Heart right ventricle (tissue), 16 donors: ENCODE data around the gene RAB10. TPM values are rescaled to one million over a fixed set of nuclear protein-coding genes. Genes with fewer than 3 reads are reported as not detected.

ENCODE experiments used
- ATAC-seq, 8 donors: fragments of 200-7000 bp; cut with Tn5 transposase; one replicate each; pipeline ENCODE4 v1.9.1; 2020; ENCODE audit warnings: mild to moderate bottlenecking in 8 of 8, moderate library complexity in 8 of 8, moderate number of reproducible peaks in 1 of 8
- DNase-seq, 2 donors: peaks; one replicate each; pipeline ENCODE4 v3.0.0-alpha.2; 2020
- H3K27ac ChIP-seq, 10 donors: fragments of 200-600 bp; sonication (generic) in 2 of 10; one replicate each; pipeline versions ENCODE4 v1.5.0 to v1.8.0; 2020 to 2022; ENCODE audit warnings: mild to moderate bottlenecking in 3 of 10
- H3K27me3 ChIP-seq, 7 donors: fragments of 200-600 bp; one replicate each; pipeline ENCODE4 v1.8.0; 2021 to 2022; ENCODE audit warnings: mild to moderate bottlenecking in 2 of 7
- H3K36me3 ChIP-seq, 9 donors: fragments of 200-600 bp; sonication (generic) in 1 of 9; one replicate each; pipeline versions ENCODE4 v1.5.0 to v1.8.0; 2020 to 2022; ENCODE audit warnings: mild to moderate bottlenecking in 2 of 9
- H3K4me1 ChIP-seq, 9 donors: fragments of 200-600 bp; sonication (generic) in 1 of 9; one replicate each; pipeline versions ENCODE4 v1.5.0 to v1.8.0; 2020 to 2022; ENCODE audit warnings: mild to moderate bottlenecking in 4 of 9
- H3K4me3 ChIP-seq, 10 donors: fragments of 200-600 bp; sonication (generic) in 2 of 10; one replicate each; pipeline versions ENCODE4 v1.5.0 to v1.8.0; 2020 to 2022; ENCODE audit warnings: mild to moderate bottlenecking in 7 of 10, moderate library complexity in 2 of 10
- H3K9me3 ChIP-seq, 11 donors: fragments of 200-600 bp in 10 of 11; sonication (generic) in 2 of 11; one replicate each; pipeline versions ENCODE4 v1.5.0 to v1.8.0; 2013 to 2022; ENCODE audit warnings: mild to moderate bottlenecking in 2 of 11, control low read depth in 1 of 11, moderate library complexity in 1 of 11
- CTCF ChIP-seq, 9 donors: fragments of 200-600 bp; sonication (generic) in 2 of 9; IDR thresholded peaks; one replicate each; pipeline versions ENCODE4 v1.5.0 to v1.8.0; 2021 to 2022; ENCODE audit warnings: antibody characterized with exemption in 9 of 9, mild to moderate bottlenecking in 5 of 9, moderate library complexity in 1 of 9
- WGBS, 2 donors: extraction: QIAGEN DNeasy Blood & Tissue Kit; methylation state at CpG; one replicate each; pipeline ENCODE4 v1.1.7; 2013; ENCODE audit warnings: inconsistent platforms in 1 of 2; 5-methylcytosine and 5-hydroxymethylcytosine counted together
- intact Hi-C, 10 donors: fragments of 100-400 bp; cut with DNase I; formaldehyde crosslinking; loops; one replicate each; pipeline versions ENCODE4 v1.11.1 to v1.14.2; 2022
- polyA plus RNA-seq, 2 donors: library from polyadenylated mRNA; stranded (reverse); fragments of 200-250 nt; gene quantifications; one replicate each; pipeline ENCODE4 v1.2.3, GENCODE V29; 2013
- total RNA-seq, 10 donors: library from RNA; stranded (reverse); fragmentation: NEBNext Ultra II Directional in 3 of 10; extraction: Animal tissue kit (Norgen Biotek cat#: 25700) in 3 of 10; gene quantifications; one replicate each; pipeline versions ENCODE4 v1.2.1 to v1.2.4, GENCODE V29; 2021 to 2023
- donor health status: Arrhythmogenic right ventricular cardiomyopathy.
- donor health status: ischemic (EF 13 %, LVEDD 7.1; RV severe dilation, severe dysfunction).
- donor health status: healthy with polysubstance abuse.
- donor health status: DM: no; HTN: yes; CAD: no.
- donor health status: DM: no; HTN: no; CAD: no.
- donor health status: ischemic (EF 25% LVEDD 6.9; RV normal size, moderate dysfunction).
- donor health status: ischemic (EF 25% LVEDD 5.7; RV mildly dilated, moderate dysfunction).
- donor health status: healthy.
- donor health status: DM: yes; HTN: yes; CAD: no.
- donor health status: Ischemic cardiomyopathy.
- donor health status: ischemic (EF 35%, LVEDD 5.7; RV mildly dilated, moderate dysfunction).
- donor health status: nonischemic (EF 11% LVEDD 7.7; RV severe dilation, severe dysfunction).
- donor health status: DM: yes; HTN: yes; CAD: no.
- donor health status: PGD.
- donor health status: ischemic (EF 29% LVEDD 5.4; RV normal size, mild dysfunction).
- donor health status: nonischemic (EF 23%, LVEDD 6.1; RV moderate dilation, normal function).

The RAB10 gene
- total and polyA plus RNA-seq, 12 donors, result 32.2 to 110 (median 94.2) TPM

GRCh38 chr2:26061539-26061938, 27.7 kb downstream of the RAB10 start:
- Histone ChIP-seq H3K36me3 (peaks cover 0 to 36% (median 3%) of the 10 kb centered on the region in 9 donors), H3K4me3 (no peak overlapping the region), H3K4me1 (peaks cover 0 to 47% (median 14%) of the 10 kb centered on the region in 9 donors), H3K27me3 (no peaks in the 10 kb centered on the region), H3K27ac (no peak overlapping the region), H3K9me3 (no peaks in the 10 kb centered on the region)
- intact Hi-C loops, result no loop called here
- ATAC-seq, result no peak
- no peak for TF ChIP-seq CTCF (IDR thresholded peaks at IDR 0.05)
- no peak for DNase-seq
- WGBS, 2 donors, result 80 to 82% methylated on average over 7 of the region's 7 CpGs

GRCh38 chr2:26064846-26065245, 31.0 kb downstream of the RAB10 start:
- no peak for TF ChIP-seq CTCF (IDR thresholded peaks at IDR 0.05)
- Histone ChIP-seq H3K4me3 (no peak overlapping the region), H3K4me1 (peaks cover 0 to 56% (median 16%) of the 10 kb centered on the region in 9 donors), H3K9me3 (no peaks in the 10 kb centered on the region), H3K36me3 (peaks cover 0 to 39% (median 3%) of the 10 kb centered on the region in 9 donors), H3K27me3 (no peaks in the 10 kb centered on the region), H3K27ac (no peak overlapping the region)
- no peak for ATAC-seq
- intact Hi-C loops, result no loop called here
- WGBS, 2 donors, result 97% methylated on average over 4 of the region's 4 CpGs
- DNase-seq, result no peak

- Histone ChIP-seq H3K27me3 (no peaks in the 10 kb centered on the region), H3K4me1 (peaks cover 0 to 81% (median 24%) of the 10 kb centered on the region in 9 donors), H3K4me3 (no peak overlapping the region), H3K9me3 (no peaks in the 10 kb centered on the region), H3K36me3 (peaks cover 0 to 19% (median 0%) of the 10 kb centered on the region in 9 donors), H3K27ac (peak overlapping the region in 1 of 10 donors; percentile 69)
- 91% methylated on average over 1 of the region's 1 CpG for WGBS, 2 donors
- intact Hi-C loops, result no loop called here
- DNase-seq (no peak), ATAC-seq (no peak)
- no peak for TF ChIP-seq CTCF (IDR thresholded peaks at IDR 0.05)
These were observed 33.5 kb downstream of the RAB10 start for GRCh38 chr2:26067186-26067974.

- H3K27ac ChIP-seq, result peak overlapping the region in 1 of 10 donors; percentile 69
- intact Hi-C loops, result no loop called here
- peaks cover 0 to 18% (median 0%) of the 10 kb centered on the region in 9 donors for H3K36me3 ChIP-seq
- WGBS, 2 donors, result 60 to 63% methylated on average over 3 of the region's 3 CpGs
- no peaks in the 10 kb centered on the region for H3K27me3 ChIP-seq
- H3K9me3 ChIP-seq, result no peaks in the 10 kb centered on the region
- DNase-seq (no peak), ATAC-seq (no peak)
- H3K4me1 ChIP-seq, result peaks cover under 1 to 88% (median 27%) of the 10 kb centered on the region in 9 donors
- no peak overlapping the region for H3K4me3 ChIP-seq
- TF ChIP-seq CTCF (IDR thresholded peaks at IDR 0.05), result no peak
These were observed 34.2 kb downstream of the RAB10 start for GRCh38 chr2:26067980-26068507.
